Measurements from ENCODE around the gene ACAT2.
"Not testable (repeated sequence)": the region's sequence is repeated elsewhere in the genome, so short reads cannot be mapped to it uniquely, and the experiment has no call there.

The ACAT2 gene

GRCh38 chr6:159730332-159730676 lies 31.5 kb upstream of the ACAT2 start:
- DNase-seq (ENCODE audit: low read depth in 2 of 2): no peak

- not testable (repeated sequence) for DNase-seq (ENCODE audit: low read depth in 2 of 2)
Measured at GRCh38 chr6:159732550-159732949, 29.3 kb upstream of the ACAT2 start.

- not testable (repeated sequence) for DNase-seq (ENCODE audit: low read depth in 2 of 2)
Measured at GRCh38 chr6:159733395-159733794, 28.4 kb upstream of the ACAT2 start.

GRCh38 chr6:159736908-159737307 lies 24.9 kb upstream of the ACAT2 start:
- DNase-seq (ENCODE audit: low read depth in 2 of 2): no peak

GRCh38 chr6:159739341-159739740 lies 22.5 kb upstream of the ACAT2 start:
- DNase-seq (ENCODE audit: low read depth in 2 of 2): no peak

- no peak for DNase-seq (ENCODE audit: low read depth in 2 of 2)
Measured at GRCh38 chr6:159742165-159742564, 19.7 kb upstream of the ACAT2 start.

GRCh38 chr6:159745081-159745480 lies 16.8 kb upstream of the ACAT2 start:
- no peak for DNase-seq (ENCODE audit: low read depth in 2 of 2)

GRCh38 chr6:159746759-159747158 lies 15.1 kb upstream of the ACAT2 start:
- no peak for DNase-seq (ENCODE audit: low read depth in 2 of 2)

GRCh38 chr6:159748127-159748526 lies 13.7 kb upstream of the ACAT2 start:
- not testable (repeated sequence) for DNase-seq (ENCODE audit: low read depth in 2 of 2)

GRCh38 chr6:159751448-159751847 lies 10.4 kb upstream of the ACAT2 start:
- no peak for DNase-seq (ENCODE audit: low read depth in 2 of 2)

- DNase-seq (ENCODE audit: low read depth in 2 of 2): no peak
Measured at GRCh38 chr6:159753081-159753872, 8.6 kb upstream of the ACAT2 start.

- no peak for DNase-seq (ENCODE audit: low read depth in 2 of 2)
Measured at GRCh38 chr6:159754401-159754800, 7.4 kb upstream of the ACAT2 start.

- no peak for DNase-seq (ENCODE audit: low read depth in 2 of 2)
Measured at GRCh38 chr6:159754959-159755914, 6.6 kb upstream of the ACAT2 start.

- no peak for DNase-seq (ENCODE audit: low read depth in 2 of 2)
Measured at GRCh38 chr6:159756508-159756907, 5.3 kb upstream of the ACAT2 start.

- DNase-seq (ENCODE audit: low read depth in 2 of 2): no peak
Measured at GRCh38 chr6:159758031-159759001, 3.5 kb upstream of the ACAT2 start.

GRCh38 chr6:159759645-159760044 lies 2.2 kb upstream of the ACAT2 start:
- DNase-seq (ENCODE audit: low read depth in 2 of 2): no peak

GRCh38 chr6:159760602-159761057 lies 1.2 kb upstream of the ACAT2 start:
- DNase-seq (ENCODE audit: low read depth in 2 of 2): no peak

- DNase-seq (ENCODE audit: low read depth in 2 of 2): peak in 1 of 2 donors; percentile 9
Measured at GRCh38 chr6:159761129-159761872, 544 bp upstream of the ACAT2 start.

- no peak for DNase-seq (ENCODE audit: low read depth in 2 of 2)
Measured at GRCh38 chr6:159762681-159763293, 942 bp downstream of the ACAT2 start.

GRCh38 chr6:159766906-159767305 lies 5.1 kb downstream of the ACAT2 start:
- no peak for DNase-seq (ENCODE audit: low read depth in 2 of 2)
